GM12801 (cell line): ENCODE data around the gene SCNN1G.

Experiments
- TF ChIP-seq, protein P1 (sequence below): IDR thresholded peaks from one replicate; pipeline ENCODE4 v1.5.1; 2011; ENCODE audit warnings: control low read depth; ENCODE audit not compliant: insufficient read length; ENCODE audit errors: extremely low read depth

Gene SCNN1G

GRCh38 chr16:23188911-23189310 is 6.4 kb downstream of the SCNN1G start:
- TF ChIP-seq, protein P1, sequence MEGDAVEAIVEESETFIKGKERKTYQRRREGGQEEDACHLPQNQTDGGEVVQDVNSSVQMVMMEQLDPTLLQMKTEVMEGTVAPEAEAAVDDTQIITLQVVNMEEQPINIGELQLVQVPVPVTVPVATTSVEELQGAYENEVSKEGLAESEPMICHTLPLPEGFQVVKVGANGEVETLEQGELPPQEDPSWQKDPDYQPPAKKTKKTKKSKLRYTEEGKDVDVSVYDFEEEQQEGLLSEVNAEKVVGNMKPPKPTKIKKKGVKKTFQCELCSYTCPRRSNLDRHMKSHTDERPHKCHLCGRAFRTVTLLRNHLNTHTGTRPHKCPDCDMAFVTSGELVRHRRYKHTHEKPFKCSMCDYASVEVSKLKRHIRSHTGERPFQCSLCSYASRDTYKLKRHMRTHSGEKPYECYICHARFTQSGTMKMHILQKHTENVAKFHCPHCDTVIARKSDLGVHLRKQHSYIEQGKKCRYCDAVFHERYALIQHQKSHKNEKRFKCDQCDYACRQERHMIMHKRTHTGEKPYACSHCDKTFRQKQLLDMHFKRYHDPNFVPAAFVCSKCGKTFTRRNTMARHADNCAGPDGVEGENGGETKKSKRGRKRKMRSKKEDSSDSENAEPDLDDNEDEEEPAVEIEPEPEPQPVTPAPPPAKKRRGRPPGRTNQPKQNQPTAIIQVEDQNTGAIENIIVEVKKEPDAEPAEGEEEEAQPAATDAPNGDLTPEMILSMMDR = no peak

DNA sequence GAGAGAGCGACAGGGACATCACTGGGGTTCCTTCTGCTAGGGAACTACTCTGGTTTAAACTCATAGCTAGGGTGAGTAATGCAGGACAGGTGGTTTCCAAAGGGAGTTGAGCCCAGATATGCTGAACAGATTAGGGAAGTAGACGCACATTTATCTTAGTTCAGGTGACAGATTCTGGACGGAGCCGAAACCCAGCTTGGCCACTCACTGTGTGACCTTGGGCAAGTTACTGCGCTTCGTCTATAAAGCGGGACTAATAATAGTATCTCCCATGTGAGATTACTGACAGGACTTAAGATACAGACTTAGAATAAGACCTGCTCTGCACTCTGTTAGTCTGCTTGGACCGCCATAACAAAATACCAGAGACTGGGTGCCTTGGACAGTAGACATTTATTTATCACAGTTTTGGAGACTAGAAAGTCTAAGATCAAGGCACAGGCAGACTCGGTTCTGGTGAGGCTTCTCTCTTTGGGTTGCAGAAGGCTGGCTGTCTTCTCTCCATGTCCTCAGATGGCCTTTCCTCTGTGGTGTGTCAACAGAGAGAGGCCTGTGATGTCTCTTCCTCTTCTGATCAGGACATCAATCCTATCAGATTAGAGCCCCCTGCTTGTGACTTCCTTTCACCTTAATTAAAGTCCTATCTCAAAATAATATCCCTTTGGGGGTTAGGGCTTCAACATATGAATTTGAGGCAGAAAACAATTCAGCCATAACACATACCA is 12.1 kb downstream of the SCNN1G start:
- TF ChIP-seq, protein P1 = no peak

DNA sequence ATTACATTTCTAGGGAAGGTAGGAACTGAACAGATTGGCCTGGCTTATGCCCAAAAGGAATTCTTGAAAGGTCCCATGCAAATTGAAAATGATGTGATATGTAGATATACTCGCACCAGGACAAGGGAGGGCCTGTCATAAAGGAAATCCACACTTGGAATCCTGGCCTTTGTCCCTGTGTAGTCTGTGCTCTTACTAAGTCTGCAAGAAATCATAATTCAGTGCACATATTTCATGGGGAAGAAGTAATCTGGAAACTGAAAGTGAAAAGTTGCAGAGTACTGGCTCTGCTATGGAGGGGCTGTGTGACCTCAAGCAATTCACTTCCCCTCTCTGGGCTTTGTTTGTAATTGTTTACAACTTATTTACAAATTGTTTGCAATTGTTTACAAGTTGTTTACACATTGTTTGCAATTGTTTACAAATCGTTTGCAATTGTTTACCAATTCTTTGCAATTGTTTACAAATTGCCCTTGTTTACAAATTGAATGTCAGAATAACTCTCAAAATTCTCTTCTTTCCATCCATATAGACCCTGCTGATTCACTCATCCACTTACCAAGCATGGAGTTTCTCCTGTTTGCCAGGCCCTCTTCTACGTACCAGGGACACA is 12.9 kb downstream of the SCNN1G start:
- TF ChIP-seq, protein P1 = no peak

GRCh38 chr16:23196539-23196938 is 14.0 kb downstream of the SCNN1G start:
- TF ChIP-seq, protein P1 = no peak

DNA sequence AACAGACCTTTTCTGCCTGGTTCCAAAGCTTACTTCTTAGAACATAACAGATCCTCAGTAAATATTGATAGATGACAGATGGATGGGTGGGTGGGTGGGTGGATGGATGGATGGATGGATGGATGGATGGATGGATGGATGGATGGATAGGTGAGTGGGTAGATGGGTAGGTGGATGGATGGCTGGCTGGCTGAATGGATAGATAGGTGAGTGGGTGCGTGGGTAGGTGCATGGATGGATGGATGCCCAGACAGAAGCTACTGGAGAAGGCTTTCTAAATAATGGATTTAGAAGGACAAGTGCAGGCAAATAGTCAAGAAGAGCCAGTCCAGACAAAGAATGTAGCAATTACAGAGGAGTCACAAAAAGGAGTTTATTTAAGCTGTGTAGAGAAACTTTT is 19.6 kb downstream of the SCNN1G start:
- TF ChIP-seq, protein P1 = no peak

DNA sequence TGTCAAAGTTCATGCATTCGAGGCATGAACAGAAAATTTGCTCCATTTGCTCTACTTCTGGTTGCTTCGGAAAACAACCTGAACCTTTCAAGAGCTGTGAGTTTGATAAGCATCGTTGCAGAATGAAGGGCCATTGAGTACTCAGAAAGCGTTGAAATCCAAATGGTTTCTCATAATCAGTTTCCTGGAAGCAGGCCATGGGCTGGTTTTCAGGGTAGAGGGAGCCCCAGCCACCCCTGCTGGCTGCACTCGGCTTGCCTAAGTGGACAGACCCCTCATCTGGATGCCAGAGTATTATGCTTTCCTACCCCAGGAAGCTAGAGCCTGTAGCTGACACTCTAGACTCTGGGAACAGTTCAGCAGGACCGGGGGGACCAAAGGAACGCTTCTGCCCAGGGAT is 24.4 kb downstream of the SCNN1G start:
- TF ChIP-seq, protein P1 = no peak

DNA sequence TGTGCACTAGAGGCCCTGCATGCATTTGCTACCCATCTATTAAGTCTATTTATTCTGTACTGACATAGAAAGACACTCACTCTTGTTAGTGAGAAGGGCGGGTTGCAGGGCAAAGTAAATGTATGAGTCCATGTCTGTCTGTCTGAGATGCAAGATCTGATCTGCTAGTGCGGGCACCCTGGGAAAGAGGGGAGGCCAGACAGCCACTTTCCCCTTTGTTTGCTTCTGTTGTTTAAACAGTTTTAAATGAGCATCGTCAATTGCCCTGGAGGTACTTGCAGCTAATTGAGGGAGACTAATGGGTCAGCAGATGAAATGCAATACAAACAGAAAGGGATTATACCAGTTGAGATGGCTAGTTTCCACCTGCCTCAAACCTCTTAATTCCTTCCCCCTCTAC is 24.9 kb downstream of the SCNN1G start:
- TF ChIP-seq, protein P1 = no peak
